Caco-2 (cell line): ENCODE data around the gene PDE5A. TPM values are rescaled to one million over a fixed set of nuclear protein-coding genes. Genes with fewer than 3 reads are reported as not detected.
"Not testable (repeated sequence)": the region's sequence is repeated elsewhere in the genome, so short reads cannot be mapped to it uniquely, and the experiment has no call there.

Source experiments
- BruUV-seq: library from RNA; stranded (reverse); fragments of 400-500 nt; replicated peaks from 2 replicates; lab custom pipeline; 2021; lab: Mats Ljungman, UMichigan
- CTCF ChIA-PET: fragments of 300-600 bp; sonication (Branson Sonifier 250); formaldehyde crosslinking; loops from one replicate; lab custom pipeline; 2022; ENCODE audit warnings: antibody characterized with exemption; lab: Charles Lee
- POLR2A ChIA-PET: fragments of 300-600 bp; sonication (Branson Sonifier 250); formaldehyde crosslinking; loops from one replicate; lab custom pipeline; 2022; ENCODE audit warnings: antibody characterized with exemption; lab: Charles Lee
- DNase-seq, 2 experiments: peaks; one replicate each; pipeline versions ENCODE4 v3.0.0 to v3.0.0-alpha.2; 2020 to 2022
- H3K27me3 ChIP-seq: replicated peaks from 2 replicates; pipeline ENCODE4 v1.6.0; 2011; ENCODE audit warnings: low read length; ENCODE audit not compliant: control insufficient read depth, insufficient read depth
- H3K36me3 ChIP-seq: 2 replicates; pipeline ENCODE4 v1.5.1; 2011; ENCODE audit warnings: low read length; ENCODE audit not compliant: control insufficient read depth, insufficient read depth
- H3K4me1 ChIP-seq: fragments of 250-450 bp; sonication (Bioruptor Pico); 2 replicates; pipeline ENCODE4 v1.5.1; 2020; ENCODE audit warnings: mild to moderate bottlenecking
- H3K4me3 ChIP-seq: 2 replicates; pipeline ENCODE4 v1.5.1; 2011; ENCODE audit warnings: low read depth, mild to moderate bottlenecking, control low read depth, low read length
- H3K9me3 ChIP-seq: fragments of 250-450 bp; sonication (Bioruptor Pico); 2 replicates; pipeline ENCODE4 v1.5.1; 2020; ENCODE audit warnings: mild to moderate bottlenecking, moderate library complexity
- H3K27ac Mint-ChIP-seq: one replicate; pipeline ENCODE4 v1.8.0; 2022; ENCODE audit warnings: mixed read lengths; ENCODE audit not compliant: unreplicated experiment
- H3K27me3 Mint-ChIP-seq: one replicate; pipeline ENCODE4 v1.8.0; 2022; ENCODE audit warnings: mixed read lengths; ENCODE audit not compliant: insufficient read depth, unreplicated experiment
- H3K36me3 Mint-ChIP-seq: one replicate; pipeline ENCODE4 v1.8.0; 2022; ENCODE audit warnings: mild to moderate bottlenecking, mixed read lengths; ENCODE audit not compliant: insufficient read depth, unreplicated experiment
- H3K4me1 Mint-ChIP-seq: one replicate; pipeline ENCODE4 v1.8.0; 2022; ENCODE audit warnings: low read depth, mixed read lengths; ENCODE audit not compliant: unreplicated experiment
- H3K4me3 Mint-ChIP-seq: one replicate; pipeline ENCODE4 v1.8.0; 2022; ENCODE audit warnings: mild to moderate bottlenecking, moderate library complexity, mixed read lengths; ENCODE audit not compliant: unreplicated experiment
- H3K9me3 Mint-ChIP-seq: one replicate; pipeline ENCODE4 v1.8.0; 2022; ENCODE audit warnings: mixed read lengths; ENCODE audit not compliant: unreplicated experiment
- intact Hi-C: fragments of 100-400 bp; cut with micrococcal nuclease; formaldehyde crosslinking; loops from one replicate; pipeline ENCODE4 v1.10.0; 2022; ENCODE audit not compliant: unreplicated experiment
- total RNA-seq: library from RNA; stranded (reverse); gene quantifications from 2 replicates; pipeline ENCODE4 v1.2.3, GENCODE V29; 2022
- TF ChIP-seq, protein P1 (sequence below), 2 experiments: fragments of 200-600 bp in 1 of 2; IDR thresholded peaks; 1 replicate in 1 of 2; 2 replicates in 1 of 2; pipeline versions ENCODE4 v1.5.1 to v1.8.0; 2011 to 2022; ENCODE audit warnings: antibody characterized with exemption in 1 of 2, control low read depth in 1 of 2, inconsistent platforms in 1 of 2, low read depth in 1 of 2, low read length in 1 of 2, mild to moderate bottlenecking in 1 of 2, moderate library complexity in 1 of 2; ENCODE audit not compliant: insufficient read depth in 1 of 2, severe bottlenecking in 1 of 2, unreplicated experiment in 1 of 2

The PDE5A gene
- total RNA-seq, 1 experiment from 2014 or later = 7.9 TPM

DNA sequence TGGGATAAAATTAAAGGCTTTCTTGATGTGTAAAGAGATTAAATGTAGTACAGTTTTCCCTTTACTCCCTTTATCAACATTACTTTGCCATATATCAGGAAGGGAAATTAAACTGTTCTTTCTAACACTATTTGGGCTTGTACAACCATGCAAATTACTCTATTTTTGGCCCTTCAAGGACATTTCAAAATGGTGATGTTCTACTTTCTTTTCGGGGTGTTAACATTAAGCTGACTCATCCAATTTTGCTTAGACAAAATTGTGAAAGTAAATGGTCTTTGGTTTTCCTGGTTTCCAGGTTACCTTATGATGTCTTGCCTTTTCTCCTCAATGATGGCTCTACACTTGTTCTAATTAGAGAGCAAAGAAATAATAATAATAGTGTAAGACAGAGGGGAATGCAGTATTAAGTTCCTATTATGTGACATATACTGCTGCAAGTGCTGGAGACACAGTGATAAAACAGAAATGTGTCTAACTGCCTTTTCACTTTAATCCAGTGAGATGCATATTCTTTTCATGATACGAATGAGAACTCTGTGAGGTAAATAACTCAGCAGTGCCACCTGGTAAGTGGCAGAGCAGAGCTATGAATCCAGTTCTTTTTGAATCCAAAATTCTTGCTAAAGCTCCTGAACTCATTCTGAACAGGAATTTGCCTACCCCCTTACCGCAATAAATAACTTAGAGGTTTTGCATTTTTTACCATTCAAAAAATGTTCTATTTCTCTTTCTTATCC, 35.7 kb upstream of the PDE5A start:
- Histone ChIP-seq H3K27me3 (no peaks in the 10 kb centered on the region), H3K4me3 (no peak overlapping the region), H3K9me3 (no peaks in the 10 kb centered on the region), H3K36me3 (no peaks in the 10 kb centered on the region), H3K4me1 (peaks cover 38% of the 10 kb centered on the region)
- peaks cover 16% of the 10 kb centered on the region for H3K4me1 Mint-ChIP-seq
- intact Hi-C loops = no loop called here
- BruUV-seq = no TSS peak
- CTCF ChIA-PET = no interaction called here
- H3K36me3 Mint-ChIP-seq = no peaks in the 10 kb centered on the region
- DNase-seq = no peak
- H3K4me3 Mint-ChIP-seq = no peak overlapping the region
- no peaks in the 10 kb centered on the region for H3K27me3 Mint-ChIP-seq
- POLR2A ChIA-PET = interaction anchor here (0.6 kb wide), 1 partner anchor 13 kb away, joined by 5 read pairs; no protein-coding TSS in a partner anchor
- no peak overlapping the region for H3K27ac Mint-ChIP-seq
- TF ChIP-seq, protein P1, sequence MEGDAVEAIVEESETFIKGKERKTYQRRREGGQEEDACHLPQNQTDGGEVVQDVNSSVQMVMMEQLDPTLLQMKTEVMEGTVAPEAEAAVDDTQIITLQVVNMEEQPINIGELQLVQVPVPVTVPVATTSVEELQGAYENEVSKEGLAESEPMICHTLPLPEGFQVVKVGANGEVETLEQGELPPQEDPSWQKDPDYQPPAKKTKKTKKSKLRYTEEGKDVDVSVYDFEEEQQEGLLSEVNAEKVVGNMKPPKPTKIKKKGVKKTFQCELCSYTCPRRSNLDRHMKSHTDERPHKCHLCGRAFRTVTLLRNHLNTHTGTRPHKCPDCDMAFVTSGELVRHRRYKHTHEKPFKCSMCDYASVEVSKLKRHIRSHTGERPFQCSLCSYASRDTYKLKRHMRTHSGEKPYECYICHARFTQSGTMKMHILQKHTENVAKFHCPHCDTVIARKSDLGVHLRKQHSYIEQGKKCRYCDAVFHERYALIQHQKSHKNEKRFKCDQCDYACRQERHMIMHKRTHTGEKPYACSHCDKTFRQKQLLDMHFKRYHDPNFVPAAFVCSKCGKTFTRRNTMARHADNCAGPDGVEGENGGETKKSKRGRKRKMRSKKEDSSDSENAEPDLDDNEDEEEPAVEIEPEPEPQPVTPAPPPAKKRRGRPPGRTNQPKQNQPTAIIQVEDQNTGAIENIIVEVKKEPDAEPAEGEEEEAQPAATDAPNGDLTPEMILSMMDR (IDR thresholded peaks at IDR 0.05; ENCODE audit: insufficient read depth in 1 of 2, low read depth in 1 of 2, low read length in 1 of 2, severe bottlenecking in 1 of 2, unreplicated experiment in 1 of 2) = no peak
- H3K9me3 Mint-ChIP-seq = no peaks in the 10 kb centered on the region

DNA sequence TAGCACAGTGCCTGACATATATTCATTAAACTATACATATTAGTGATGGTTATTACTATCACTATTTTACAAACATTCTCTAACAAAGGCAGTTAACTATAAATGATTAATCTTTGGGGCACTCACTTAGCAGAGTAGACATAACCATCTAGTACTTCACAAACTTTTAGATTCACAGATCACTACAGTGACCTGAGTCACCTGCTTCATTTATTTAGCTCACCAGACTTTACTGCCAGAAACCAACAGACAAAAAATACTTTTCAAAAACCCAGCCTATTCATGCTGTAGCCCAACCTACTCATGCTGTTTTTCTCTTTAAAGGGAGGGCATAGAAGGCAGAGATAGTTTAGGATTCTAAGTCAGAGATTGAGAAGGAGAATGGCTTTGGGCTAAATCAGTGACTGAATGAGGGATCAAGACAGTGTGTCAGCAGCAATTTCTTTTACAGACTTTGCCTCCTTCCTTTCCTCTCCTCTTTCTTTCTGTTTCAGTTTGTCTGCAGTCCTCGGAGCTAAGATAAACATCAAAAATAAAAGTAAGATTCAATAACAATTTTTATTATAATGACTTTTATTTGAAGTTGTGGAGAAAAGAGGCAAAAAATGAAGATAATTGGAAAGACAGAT, 34.7 kb upstream of the PDE5A start:
- Histone ChIP-seq H3K27me3 (no peaks in the 10 kb centered on the region), H3K4me1 (peaks cover 46% of the 10 kb centered on the region), H3K36me3 (no peaks in the 10 kb centered on the region), H3K9me3 (0 out of 2 replicates have a peak, but pooled peaks cover 3% of the 10 kb centered on the region), H3K4me3 (no peak overlapping the region)
- ChIA-PET POLR2A (no interaction called here), CTCF (no interaction called here)
- Mint-ChIP-seq H3K27ac (no peak overlapping the region), H3K9me3 (no peaks in the 10 kb centered on the region), H3K4me3 (no peak overlapping the region), H3K27me3 (no peaks in the 10 kb centered on the region), H3K4me1 (peaks cover 17% of the 10 kb centered on the region), H3K36me3 (no peaks in the 10 kb centered on the region)
- no peak for DNase-seq
- TF ChIP-seq, protein P1 (IDR thresholded peaks at IDR 0.05; ENCODE audit: insufficient read depth in 1 of 2, low read depth in 1 of 2, low read length in 1 of 2, severe bottlenecking in 1 of 2, unreplicated experiment in 1 of 2) = no peak
- intact Hi-C loops = no loop called here
- no TSS peak for BruUV-seq

DNA sequence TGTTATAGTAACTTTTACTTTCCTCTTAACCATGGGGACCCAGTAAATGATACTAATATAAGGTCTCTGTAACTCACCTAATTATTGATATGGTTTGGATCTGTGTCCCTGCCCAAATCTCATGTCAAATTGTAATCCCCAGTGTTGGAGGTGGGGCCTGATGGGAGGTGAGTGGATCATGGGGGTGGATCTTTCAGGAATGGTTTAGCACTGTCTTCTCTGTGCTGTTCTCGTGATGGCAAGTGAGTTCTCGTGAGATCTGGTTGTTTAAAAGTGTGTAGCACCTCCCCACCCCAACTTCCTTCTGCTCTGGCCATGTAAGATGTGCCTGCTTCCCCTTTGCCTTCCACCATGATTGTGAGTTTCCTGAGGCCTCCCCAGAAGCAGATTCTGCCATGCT, 34.0 kb upstream of the PDE5A start:
- BruUV-seq, H3K36me3 ChIP-seq, POLR2A ChIA-PET, H3K9me3 ChIP-seq, DNase-seq, intact Hi-C loops, H3K27me3 Mint-ChIP-seq, H3K4me3 Mint-ChIP-seq, H3K27me3 ChIP-seq, H3K4me3 ChIP-seq, CTCF ChIA-PET, H3K36me3 Mint-ChIP-seq, H3K9me3 Mint-ChIP-seq, H3K27ac Mint-ChIP-seq: not testable (repeated sequence)
- H3K4me1 ChIP-seq = peaks cover 46% of the 10 kb centered on the region
- H3K4me1 Mint-ChIP-seq = peaks cover 17% of the 10 kb centered on the region
